Fibroblast of skin of left quadriceps (primary cell): ENCODE results near the gene CCDC154.

Experiments used
- DNase-seq, 2 experiments: peaks; one replicate each; pipeline ENCODE4 v3.0.0-alpha.2; 2013; ENCODE audit warnings: low read depth in 2 of 2

Gene CCDC154

DNA sequence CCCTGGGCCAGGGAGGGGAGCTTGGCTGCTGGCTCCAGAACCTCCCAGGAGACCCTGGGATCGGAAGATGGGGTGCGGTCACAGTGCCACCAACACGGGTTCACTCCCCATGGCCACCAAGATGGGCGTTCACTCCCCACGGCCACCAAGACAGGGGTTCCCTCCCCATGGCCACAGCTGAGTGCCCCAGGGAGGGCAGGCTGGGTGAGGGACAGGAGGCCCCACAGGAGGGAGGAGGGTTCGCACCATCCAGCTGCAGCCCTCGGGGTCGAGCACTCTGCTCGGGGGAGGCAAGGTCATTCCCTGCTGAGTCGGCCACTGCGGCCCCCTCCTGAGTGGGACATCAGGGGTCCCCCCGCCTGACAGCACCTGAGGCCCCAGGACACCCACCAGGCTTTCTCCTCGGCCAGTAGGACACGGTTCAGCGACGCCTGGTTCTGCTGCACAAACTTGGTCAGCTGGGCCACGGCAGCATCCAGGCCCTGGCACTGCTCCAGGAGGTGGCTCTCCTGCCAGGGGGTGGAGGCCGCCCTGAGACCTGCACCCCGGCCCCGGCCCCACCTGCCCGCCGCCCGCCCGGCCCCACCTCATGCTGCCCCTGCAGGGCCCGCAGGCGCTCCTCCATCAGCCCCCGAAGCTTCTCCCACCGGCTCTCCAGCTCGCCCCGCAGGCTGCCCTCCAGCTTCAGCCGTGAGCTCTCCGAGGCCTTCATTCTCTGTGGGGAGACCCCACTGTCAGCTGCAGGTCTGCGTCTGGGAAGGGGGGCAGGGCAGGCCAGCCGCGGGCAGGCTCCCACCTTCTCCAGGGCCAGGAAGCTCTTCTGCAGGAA is 5.9 kb downstream of the CCDC154 start:
- no peak for DNase-seq

DNA sequence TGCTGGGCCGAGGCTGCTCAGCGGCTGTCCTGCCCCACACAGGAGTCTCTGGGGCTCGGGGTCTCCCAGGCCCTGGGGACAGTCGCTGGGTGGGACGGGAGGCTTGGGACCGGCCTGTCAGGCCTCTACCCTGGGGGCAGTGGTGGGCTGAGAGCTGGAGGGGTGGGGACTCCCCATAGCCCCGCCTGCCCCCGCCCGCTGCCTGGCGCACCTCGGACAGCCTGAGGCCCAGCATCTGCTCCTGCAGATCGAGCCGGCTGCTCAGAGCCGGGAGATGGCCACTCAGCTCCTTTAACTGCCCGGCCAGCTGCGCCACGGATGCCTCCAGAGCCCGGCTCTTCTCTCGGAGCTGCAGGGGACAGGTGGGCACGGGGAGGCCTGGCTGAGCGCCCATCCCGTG is 6.8 kb downstream of the CCDC154 start:
- no peak for DNase-seq

GRCh38 chr16:1436731-1437355 is 7.5 kb downstream of the CCDC154 start:
- no peak for DNase-seq

DNA sequence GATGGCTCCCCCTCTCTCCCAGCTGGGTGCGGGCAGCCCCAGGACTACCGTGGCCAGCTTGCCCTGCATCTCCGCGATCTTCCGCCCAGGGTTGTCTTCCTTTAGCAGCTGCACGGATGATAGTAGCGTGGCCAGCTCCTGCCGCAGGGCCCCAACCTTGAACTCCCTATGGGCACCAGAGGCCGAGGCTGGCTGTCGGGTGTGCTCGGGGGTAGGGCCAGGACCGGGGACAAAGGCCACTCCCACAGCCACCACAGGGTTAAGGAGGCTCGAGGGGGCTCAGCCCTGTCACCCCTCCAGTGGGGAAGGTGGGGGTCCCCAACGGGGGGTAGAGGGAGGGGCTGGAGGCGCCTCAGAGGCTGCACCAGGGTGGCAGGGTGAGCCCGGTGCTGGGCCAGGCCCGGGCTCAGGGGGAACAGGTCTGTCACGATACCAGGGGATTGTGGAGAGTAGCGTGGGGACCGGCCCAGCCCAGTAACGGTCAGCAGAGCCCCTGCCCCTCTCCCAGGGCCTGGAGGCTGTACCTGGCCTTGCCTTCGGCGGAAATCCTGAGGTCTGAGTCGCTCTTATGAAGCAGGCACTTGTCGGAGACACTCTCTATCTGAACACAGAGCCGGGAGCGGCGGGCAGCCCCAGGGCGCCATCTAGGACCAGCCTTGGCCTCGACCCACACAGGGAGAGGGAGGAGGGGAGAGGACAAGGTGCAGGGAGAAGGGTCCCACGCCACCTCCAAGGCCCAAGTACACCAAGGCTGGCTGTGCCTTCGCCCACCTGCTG is 8.2 kb downstream of the CCDC154 start:
- DNase-seq = no peak

- no peak for DNase-seq
Measured at GRCh38 chr16:1434644-1435592, 9.4 kb downstream of the CCDC154 start.

DNA sequence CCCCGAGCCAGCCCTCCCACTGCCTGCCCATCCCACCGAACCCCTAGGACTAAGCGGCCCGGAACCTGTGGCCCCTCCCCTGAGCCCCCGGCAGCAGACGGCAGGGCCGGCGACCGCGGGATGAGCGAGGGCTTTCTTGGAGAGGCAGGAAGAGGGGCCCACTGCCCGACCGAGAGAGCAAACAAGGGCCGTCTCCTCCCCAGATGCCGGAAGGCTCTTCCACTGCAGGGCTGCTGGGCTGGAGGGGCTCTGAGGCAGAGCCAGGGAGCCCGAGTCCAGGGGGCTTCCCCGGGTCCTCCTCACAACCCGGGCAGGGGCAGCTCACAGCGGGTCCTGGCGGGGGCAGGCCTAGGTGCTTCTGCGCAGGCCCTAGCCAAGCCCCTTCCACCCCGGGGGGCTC is 10.6 kb downstream of the CCDC154 start:
- no peak for DNase-seq

DNA sequence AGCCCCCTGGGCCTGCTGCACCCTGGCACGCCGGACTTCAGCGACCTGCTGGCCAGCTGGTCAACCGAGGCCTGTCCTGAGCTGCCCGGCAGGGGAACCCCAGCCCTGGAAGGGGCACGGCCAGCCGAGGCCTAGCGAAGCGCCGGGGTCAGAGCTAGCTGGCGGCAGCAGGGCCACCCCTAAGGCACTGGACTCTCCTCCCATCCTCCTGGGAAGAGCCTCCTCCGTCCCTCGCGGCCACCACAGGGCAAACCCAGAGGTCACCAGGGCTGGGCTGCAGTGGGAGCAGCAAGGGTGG is 11.1 kb downstream of the CCDC154 start:
- DNase-seq = no peak

- DNase-seq = no peak
Measured at GRCh38 chr16:1432388-1433262, 11.7 kb downstream of the CCDC154 start.

- no peak for DNase-seq
Measured at GRCh38 chr16:1431497-1432270, 12.7 kb downstream of the CCDC154 start.

- DNase-seq = no peak
Measured at GRCh38 chr16:1430759-1431496, 13.4 kb downstream of the CCDC154 start, which contains the start of gene PERCC1. Gene PERCC1, plus strand, starts transcription at chr16:1431078. Its CDS starts 1,516 bp downstream, at chr16:1432594.

- no peak for DNase-seq
Measured at GRCh38 chr16:1430214-1430758, 14.1 kb downstream of the CCDC154 start.

DNA sequence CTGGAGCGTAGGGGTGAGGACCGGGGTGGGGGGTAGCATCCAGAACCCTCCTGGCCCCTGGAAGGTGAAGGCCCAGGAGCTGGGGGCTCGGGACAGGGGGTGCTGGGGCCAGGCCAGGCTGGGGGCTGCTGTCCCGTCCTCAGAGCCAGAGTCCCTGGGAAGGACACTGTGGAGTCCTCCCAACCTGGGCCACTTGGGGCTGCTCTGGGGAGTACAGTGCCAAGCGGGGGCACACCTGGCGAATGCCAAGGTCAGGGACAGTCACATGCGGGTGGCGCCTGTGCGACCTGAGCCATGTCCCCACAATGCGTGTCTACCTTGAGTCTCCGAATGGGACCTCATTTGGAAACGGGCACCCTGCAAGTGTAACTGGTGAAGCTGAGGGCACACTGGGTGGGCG is 14.7 kb downstream of the CCDC154 start:
- DNase-seq = no peak

GRCh38 chr16:1429012-1429411 is 15.3 kb downstream of the CCDC154 start:
- DNase-seq = no peak

DNA sequence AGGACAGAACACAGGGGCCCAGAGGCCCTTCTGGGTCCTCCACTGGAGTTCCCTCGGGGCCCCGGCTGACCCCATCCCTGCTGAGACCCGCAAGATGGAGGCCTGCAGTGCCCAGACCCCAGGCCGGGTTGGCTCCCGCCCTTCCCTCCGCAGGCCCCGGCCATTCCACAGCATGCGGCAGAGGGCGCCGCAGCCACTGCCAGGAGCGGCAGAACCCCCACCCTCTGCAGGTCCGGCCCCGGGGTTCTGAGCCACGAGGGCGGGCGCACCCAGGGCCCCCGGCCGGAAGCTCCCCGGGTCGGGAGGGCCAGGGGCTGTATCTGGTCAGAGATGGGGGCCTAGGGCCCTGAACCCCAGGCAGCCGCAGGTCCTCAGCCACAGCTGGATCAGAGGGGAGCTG is 15.8 kb downstream of the CCDC154 start:
- DNase-seq = no peak

GRCh38 chr16:1427473-1428461 is 16.6 kb downstream of the CCDC154 start:
- no peak for DNase-seq

DNA sequence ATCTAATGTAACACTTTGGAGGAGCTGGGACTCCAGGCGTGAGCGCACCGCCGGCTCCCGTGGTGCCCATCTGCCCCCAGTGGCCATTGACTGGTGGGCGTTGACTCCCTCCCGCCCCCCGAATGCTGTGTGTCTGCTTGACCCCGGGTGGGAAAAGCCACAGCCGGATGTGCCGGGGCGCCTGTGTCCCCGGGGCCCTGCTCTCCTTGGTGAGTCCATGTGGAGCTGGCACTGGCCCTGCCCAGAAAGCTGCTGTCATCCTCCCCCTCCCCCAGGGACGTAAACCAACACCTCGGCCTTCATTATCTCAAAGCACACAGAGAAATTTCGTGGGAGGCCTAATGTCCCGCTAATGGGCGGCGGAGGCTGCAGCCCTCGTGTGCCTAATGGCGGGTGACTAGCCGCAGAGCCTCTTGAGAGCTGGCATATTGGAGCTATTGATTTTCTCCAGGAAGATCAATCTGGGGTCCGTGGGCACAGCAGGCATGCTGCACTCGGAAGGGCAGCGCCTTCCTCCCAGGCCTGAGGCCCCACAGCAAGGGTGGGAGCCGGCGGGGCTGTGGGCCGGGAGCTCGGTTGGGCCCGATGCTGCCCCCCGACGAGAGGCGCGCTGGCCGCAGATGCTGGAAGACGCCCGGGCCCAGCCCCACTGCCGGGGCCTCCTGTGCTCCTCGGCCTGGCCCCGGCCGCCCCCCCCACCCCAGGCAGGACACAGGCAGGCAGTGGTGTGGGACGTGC is 17.5 kb downstream of the CCDC154 start:
- no peak for DNase-seq
